ENCODE measurements around the gene TPD52L1.
"Not testable (repeated sequence)": the region's sequence is repeated elsewhere in the genome, so short reads cannot be mapped to it uniquely, and the experiment has no call there.

TPD52L1 gene

DNA sequence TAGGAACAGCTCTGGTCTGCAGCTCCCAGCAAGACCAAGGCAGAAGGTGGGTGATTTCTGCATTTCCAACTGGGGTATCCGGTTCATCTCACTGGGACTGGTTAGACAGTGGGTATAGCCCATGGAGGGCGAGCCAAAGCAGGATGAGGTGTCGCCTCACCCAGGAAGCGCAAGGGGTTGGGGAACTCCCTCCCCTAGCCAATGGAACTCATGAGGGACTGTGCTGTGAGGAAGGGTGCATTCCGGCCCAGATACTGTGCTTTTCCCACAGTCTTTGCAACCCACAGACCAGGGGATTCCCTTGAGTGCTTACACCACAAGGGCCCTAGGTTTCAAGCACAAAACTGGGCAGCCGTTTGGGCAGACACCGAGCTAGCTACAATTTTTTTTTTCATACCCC, 126.4 kb downstream of the TPD52L1 start:
- DNase-seq (ENCODE audit: extremely low read depth, insufficient read length), result no peak
- Histone ChIP-seq H3K36me3 (ENCODE audit: control insufficient read depth, insufficient read depth, low read length) (peaks cover 4% of the 10 kb centered on the region), H3K4me3 (replicated peaks; ENCODE audit: low read depth, low read length) (no peak overlapping the region), H3K27me3 (replicated peaks; ENCODE audit: control insufficient read depth, insufficient read depth, low read length) (no peaks in the 10 kb centered on the region)
- TF ChIP-seq, protein P1, sequence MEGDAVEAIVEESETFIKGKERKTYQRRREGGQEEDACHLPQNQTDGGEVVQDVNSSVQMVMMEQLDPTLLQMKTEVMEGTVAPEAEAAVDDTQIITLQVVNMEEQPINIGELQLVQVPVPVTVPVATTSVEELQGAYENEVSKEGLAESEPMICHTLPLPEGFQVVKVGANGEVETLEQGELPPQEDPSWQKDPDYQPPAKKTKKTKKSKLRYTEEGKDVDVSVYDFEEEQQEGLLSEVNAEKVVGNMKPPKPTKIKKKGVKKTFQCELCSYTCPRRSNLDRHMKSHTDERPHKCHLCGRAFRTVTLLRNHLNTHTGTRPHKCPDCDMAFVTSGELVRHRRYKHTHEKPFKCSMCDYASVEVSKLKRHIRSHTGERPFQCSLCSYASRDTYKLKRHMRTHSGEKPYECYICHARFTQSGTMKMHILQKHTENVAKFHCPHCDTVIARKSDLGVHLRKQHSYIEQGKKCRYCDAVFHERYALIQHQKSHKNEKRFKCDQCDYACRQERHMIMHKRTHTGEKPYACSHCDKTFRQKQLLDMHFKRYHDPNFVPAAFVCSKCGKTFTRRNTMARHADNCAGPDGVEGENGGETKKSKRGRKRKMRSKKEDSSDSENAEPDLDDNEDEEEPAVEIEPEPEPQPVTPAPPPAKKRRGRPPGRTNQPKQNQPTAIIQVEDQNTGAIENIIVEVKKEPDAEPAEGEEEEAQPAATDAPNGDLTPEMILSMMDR (IDR thresholded peaks at IDR 0.05; ENCODE audit: insufficient read depth, low read length, poor library complexity, severe bottlenecking), result no peak

DNA sequence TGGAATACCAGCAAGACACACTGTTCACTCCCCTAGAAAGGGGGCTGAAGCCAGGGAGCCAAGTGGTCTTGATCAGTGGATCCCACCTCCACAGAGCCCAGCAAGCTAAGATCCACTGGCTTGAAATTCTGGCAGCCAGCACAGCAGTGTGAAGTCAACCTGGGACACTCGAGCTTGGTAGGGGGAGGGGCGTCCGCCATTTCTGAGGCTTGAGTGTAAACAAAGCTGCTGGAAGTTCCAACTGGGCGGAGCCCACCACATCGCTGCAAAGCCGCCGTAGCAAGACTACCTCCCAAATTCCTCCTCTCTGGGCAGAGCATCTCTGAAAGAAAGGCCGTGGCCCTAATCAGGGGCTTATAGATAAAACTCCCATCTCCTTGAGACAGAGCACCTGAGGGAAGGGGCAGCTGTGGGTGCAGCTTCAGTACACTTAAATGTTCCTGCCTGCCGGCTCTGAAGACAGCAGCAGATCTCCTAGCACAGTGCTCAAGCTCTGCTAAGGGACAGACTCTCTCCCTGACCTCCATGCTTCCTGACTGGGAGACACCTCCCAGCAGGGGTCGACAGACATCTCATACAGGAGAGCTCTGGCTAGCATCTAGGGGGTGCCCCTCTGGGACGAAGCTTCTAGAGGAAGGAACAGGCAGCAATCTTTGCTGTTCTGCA, 126.9 kb downstream of the TPD52L1 start:
- not testable (repeated sequence) for DNase-seq (ENCODE audit: extremely low read depth, insufficient read length); H3K36me3 ChIP-seq (ENCODE audit: control insufficient read depth, insufficient read depth, low read length); H3K4me3 ChIP-seq (replicated peaks; ENCODE audit: low read depth, low read length); H3K27me3 ChIP-seq (replicated peaks; ENCODE audit: control insufficient read depth, insufficient read depth, low read length)

DNA sequence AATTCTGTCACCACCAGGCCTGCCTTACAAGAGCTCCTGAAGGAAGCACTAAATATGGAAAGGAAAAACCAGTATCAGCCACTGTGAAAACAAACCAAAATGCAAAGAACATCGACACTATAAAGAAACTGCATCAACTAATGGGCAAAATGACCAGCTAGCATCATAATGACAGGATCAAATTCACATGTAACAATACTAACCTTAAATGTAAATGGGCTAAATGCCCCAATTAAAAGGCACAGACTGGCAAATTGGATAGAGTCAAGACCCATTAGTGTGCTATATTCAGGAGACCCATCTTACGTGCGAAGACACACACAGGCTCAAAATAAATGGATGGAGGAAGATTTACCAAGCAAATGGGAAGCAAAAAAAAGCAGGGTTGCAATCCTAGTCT, 128.9 kb downstream of the TPD52L1 start:
- not testable (repeated sequence) for H3K27me3 ChIP-seq (replicated peaks; ENCODE audit: control insufficient read depth, insufficient read depth, low read length); H3K36me3 ChIP-seq (ENCODE audit: control insufficient read depth, insufficient read depth, low read length); DNase-seq (ENCODE audit: extremely low read depth, insufficient read length); H3K4me3 ChIP-seq (replicated peaks; ENCODE audit: low read depth, low read length)

DNA sequence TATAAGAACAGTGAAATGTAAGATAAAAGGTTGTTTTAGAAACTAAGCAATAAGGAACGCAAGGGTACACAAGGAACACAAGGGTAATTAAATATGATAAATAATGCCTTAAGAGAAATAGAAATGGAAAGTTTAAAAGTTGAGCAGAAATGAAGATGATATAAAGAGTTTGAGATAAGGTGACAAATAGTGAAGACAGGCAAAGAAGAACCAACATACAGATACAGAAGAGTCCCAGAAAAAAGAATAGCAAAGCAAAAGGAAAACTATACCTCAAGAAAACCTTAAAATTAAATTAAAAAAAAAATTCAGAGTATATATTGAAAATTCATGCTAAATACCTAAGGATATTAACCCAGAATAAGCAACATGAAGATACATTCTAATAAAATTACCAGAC, 131.8 kb downstream of the TPD52L1 start:
- TF ChIP-seq, protein P1 (IDR thresholded peaks at IDR 0.05; ENCODE audit: insufficient read depth, low read length, poor library complexity, severe bottlenecking), result no peak
- H3K27me3 ChIP-seq (replicated peaks; ENCODE audit: control insufficient read depth, insufficient read depth, low read length), result no peaks in the 10 kb centered on the region
- no peak for DNase-seq (ENCODE audit: extremely low read depth, insufficient read length)
- H3K4me3 ChIP-seq (replicated peaks; ENCODE audit: low read depth, low read length), result no peak overlapping the region
- peaks cover 5% of the 10 kb centered on the region for H3K36me3 ChIP-seq (ENCODE audit: control insufficient read depth, insufficient read depth, low read length)

DNA sequence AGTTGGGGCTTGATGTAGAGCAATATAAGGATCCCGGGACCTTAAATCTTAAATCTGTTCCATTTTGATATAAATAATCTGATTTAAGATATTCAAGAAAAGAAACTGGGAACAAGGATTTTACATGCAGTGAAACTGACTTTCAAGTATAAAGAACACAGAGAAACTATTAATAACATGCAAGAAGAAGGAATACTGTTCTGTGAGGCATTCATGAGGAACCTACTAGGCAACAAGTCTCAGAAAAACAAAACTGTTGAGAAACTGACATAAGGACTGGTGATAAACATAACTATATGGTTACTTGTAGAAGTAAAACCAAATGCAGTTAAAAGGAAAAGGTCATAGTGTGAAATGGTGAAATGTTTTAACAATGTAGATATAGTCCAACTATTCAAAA, 132.4 kb downstream of the TPD52L1 start:
- DNase-seq (ENCODE audit: extremely low read depth, insufficient read length), result no peak
- H3K4me3 ChIP-seq (replicated peaks; ENCODE audit: low read depth, low read length), result no peak overlapping the region
- no peaks in the 10 kb centered on the region for H3K27me3 ChIP-seq (replicated peaks; ENCODE audit: control insufficient read depth, insufficient read depth, low read length)
- TF ChIP-seq, protein P1 (IDR thresholded peaks at IDR 0.05; ENCODE audit: insufficient read depth, low read length, poor library complexity, severe bottlenecking), result no peak
- peaks cover 2% of the 10 kb centered on the region for H3K36me3 ChIP-seq (ENCODE audit: control insufficient read depth, insufficient read depth, low read length)

DNA sequence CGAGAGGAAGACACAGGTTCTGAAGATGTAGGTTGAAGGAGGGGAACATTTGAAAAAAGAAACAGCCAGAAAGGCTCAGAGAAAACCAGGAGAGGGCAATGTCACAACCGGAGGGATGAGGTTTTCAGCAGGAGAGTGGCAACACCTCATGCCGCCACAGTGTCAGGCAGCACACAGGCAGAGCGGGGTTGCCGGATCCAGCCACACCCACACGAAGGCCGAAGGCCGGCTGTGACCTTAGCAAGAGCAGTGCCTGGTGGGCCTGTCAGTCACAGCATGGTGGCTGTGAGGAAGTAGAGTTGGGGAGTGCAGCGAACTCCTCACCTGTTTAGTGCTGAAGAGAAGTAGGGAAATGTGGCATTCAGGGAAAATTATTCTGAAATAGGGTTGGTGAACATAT, 134.1 kb downstream of the TPD52L1 start:
- no peak for DNase-seq (ENCODE audit: extremely low read depth, insufficient read length)
- H3K4me3 ChIP-seq (replicated peaks; ENCODE audit: low read depth, low read length), result no peak overlapping the region
- TF ChIP-seq, protein P1 (IDR thresholded peaks at IDR 0.05; ENCODE audit: insufficient read depth, low read length, poor library complexity, severe bottlenecking), result no peak
- peaks cover 7% of the 10 kb centered on the region for H3K36me3 ChIP-seq (ENCODE audit: control insufficient read depth, insufficient read depth, low read length)
- no peaks in the 10 kb centered on the region for H3K27me3 ChIP-seq (replicated peaks; ENCODE audit: control insufficient read depth, insufficient read depth, low read length)

DNA sequence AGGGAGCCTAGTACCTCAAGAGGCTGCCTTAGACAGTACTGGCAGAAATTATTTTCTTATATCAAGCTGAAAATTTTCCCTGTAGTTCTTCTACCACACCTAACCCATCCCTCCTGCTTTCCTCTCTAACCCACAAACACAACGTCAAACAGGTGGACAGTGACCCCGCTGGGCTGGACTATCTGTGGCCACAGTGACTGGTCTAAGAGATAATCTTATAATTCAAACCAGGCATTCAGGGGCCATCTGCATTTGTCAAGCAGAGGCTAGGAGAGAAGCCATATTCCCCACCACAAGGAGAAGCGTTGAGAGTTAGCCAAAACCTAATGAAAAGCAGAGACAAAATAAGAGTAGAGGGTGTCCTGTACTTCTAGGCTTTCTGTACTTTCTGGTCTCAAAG, 140.0 kb downstream of the TPD52L1 start:
- no peak overlapping the region for H3K4me3 ChIP-seq (replicated peaks; ENCODE audit: low read depth, low read length)
- TF ChIP-seq, protein P1 (IDR thresholded peaks at IDR 0.05; ENCODE audit: insufficient read depth, low read length, poor library complexity, severe bottlenecking), result no peak
- H3K36me3 ChIP-seq (ENCODE audit: control insufficient read depth, insufficient read depth, low read length), result peaks cover 5% of the 10 kb centered on the region
- DNase-seq (ENCODE audit: extremely low read depth, insufficient read length), result no peak
- H3K27me3 ChIP-seq (replicated peaks; ENCODE audit: control insufficient read depth, insufficient read depth, low read length), result no peaks in the 10 kb centered on the region

Measured in GM06990 (cell line).